ENCODE measurements around the gene EXOC2.

The EXOC2 gene

GRCh38 chr6:489001-489400, 203.9 kb downstream of the EXOC2 start:
- Mint-ChIP-seq H3K9me3 (no peaks in the 10 kb centered on the region), H3K36me3 (ENCODE audit: insufficient read depth) (peaks cover 19% of the 10 kb centered on the region), H3K27me3 (no peaks in the 10 kb centered on the region), H3K27ac (ENCODE audit: low read depth) (peak overlapping the region; percentile 78), H3K4me3 (peak overlapping the region; percentile 45), H3K4me1 (peaks cover 58% of the 10 kb centered on the region)
- no peak for DNase-seq (ENCODE audit: low spot score in 2 of 2)
- ATAC-seq (replicated peaks; ENCODE audit: extremely low read depth, poor library complexity, severe bottlenecking): no peak

GRCh38 chr6:487956-488355, 205.0 kb downstream of the EXOC2 start:
- Mint-ChIP-seq H3K4me3 (no peak overlapping the region), H3K4me1 (peaks cover 48% of the 10 kb centered on the region), H3K27ac (ENCODE audit: low read depth) (no peak overlapping the region), H3K27me3 (no peaks in the 10 kb centered on the region), H3K36me3 (ENCODE audit: insufficient read depth) (peaks cover 20% of the 10 kb centered on the region), H3K9me3 (no peaks in the 10 kb centered on the region)
- DNase-seq (ENCODE audit: low spot score in 2 of 2) (no peak), ATAC-seq (replicated peaks; ENCODE audit: extremely low read depth, poor library complexity, severe bottlenecking) (no peak)

DNA sequence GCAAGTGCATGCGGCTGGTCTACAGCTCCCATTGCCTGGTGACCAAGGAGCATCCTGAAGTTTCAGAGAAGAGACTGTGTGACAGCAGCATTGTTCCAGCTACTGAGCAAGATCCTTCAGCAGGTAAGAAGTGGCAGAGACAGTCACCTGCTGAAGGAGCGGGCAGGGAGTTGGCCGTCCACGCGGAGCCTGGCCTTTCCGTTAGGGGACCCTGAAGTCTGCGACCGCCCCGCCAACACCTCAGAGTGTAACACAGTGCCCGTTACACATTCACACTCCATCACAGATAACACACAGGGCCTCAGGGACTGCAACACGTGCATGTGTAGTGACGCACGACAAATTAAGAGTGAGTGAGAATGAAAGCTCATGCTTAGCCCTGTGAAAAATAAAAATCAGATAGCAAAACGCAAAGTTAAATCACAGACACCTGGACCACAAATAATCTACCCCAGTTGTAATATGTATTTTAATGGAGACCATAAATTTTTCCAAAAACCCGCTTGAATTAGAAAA, 207.2 kb downstream of the EXOC2 start:
- Mint-ChIP-seq H3K4me1 (peaks cover 27% of the 10 kb centered on the region), H3K4me3 (no peak overlapping the region), H3K27ac (ENCODE audit: low read depth) (no peak overlapping the region), H3K27me3 (no peaks in the 10 kb centered on the region), H3K9me3 (no peaks in the 10 kb centered on the region), H3K36me3 (ENCODE audit: insufficient read depth) (peaks cover 15% of the 10 kb centered on the region)
- ATAC-seq (replicated peaks; ENCODE audit: extremely low read depth, poor library complexity, severe bottlenecking) (no peak), DNase-seq (ENCODE audit: low spot score in 2 of 2) (no peak)

- Mint-ChIP-seq H3K4me1 (peaks cover 17% of the 10 kb centered on the region), H3K9me3 (no peaks in the 10 kb centered on the region), H3K27me3 (no peaks in the 10 kb centered on the region), H3K36me3 (ENCODE audit: insufficient read depth) (peaks cover 15% of the 10 kb centered on the region), H3K27ac (ENCODE audit: low read depth) (no peak overlapping the region), H3K4me3 (no peak overlapping the region)
- no peak for DNase-seq (ENCODE audit: low spot score in 2 of 2)
- ATAC-seq (replicated peaks; ENCODE audit: extremely low read depth, poor library complexity, severe bottlenecking): no peak
Measured at GRCh38 chr6:484746-485145, 208.2 kb downstream of the EXOC2 start.

DNA sequence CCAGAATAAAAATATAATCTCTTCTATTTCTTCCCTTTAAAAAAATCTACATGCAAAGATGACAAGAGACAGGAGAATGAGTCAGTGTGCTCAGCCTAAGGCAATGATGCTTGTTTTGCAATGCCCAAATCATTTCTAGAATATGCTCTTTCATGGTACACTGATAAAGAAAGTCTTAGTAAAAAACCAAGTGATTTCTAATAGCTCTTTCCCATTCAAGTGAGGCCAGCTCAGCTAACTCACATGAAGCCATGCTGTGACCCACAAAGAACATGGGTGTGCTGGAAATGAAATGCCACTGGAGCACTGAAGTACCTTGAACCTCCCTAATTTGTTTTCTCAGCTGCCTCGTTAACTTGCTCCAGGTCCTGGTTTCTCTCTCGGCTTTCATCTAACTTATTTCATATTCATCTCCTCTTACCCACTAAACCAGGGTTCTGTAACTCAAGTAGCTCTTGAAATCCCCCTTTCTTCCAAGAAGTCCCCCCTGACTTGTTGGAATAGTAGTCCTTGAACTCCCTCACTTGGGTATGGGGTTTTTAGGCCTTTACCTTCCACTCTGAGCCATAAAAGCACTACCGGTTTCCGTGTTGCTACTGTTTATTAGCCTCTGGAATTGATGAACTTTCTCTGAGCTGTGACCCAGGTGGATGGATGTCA, 208.7 kb downstream of the EXOC2 start:
- no peaks in the 10 kb centered on the region for H3K9me3 Mint-ChIP-seq
- H3K36me3 Mint-ChIP-seq (ENCODE audit: insufficient read depth): peaks cover 15% of the 10 kb centered on the region
- H3K27me3 Mint-ChIP-seq: no peaks in the 10 kb centered on the region
- H3K4me1 Mint-ChIP-seq: peaks cover 15% of the 10 kb centered on the region
- no peak overlapping the region for H3K27ac Mint-ChIP-seq (ENCODE audit: low read depth)
- no peak overlapping the region for H3K4me3 Mint-ChIP-seq
- no peak for DNase-seq (ENCODE audit: low spot score in 2 of 2)
- no peak for ATAC-seq (replicated peaks; ENCODE audit: extremely low read depth, poor library complexity, severe bottlenecking)

DNA sequence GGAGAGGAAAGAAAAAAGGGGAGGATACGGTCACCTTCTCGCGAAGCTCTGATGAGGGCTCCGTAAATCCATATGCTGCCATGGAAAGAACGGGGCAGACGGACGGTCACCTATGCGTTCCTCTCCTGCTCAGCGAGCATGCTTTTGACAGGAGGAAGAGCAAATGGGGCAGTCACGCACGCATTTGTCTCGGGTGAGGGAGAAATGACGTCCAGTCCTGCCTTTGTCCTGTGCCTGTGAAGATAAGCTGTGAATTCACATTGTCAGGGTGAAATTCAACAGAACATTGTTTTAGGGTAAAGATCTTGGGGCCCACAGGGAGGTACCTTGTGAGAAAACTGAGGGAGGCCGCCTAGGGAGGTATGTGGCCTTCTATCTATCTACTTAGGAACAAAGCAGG, 217.6 kb downstream of the EXOC2 start:
- Mint-ChIP-seq H3K9me3 (no peaks in the 10 kb centered on the region), H3K27ac (ENCODE audit: low read depth) (no peak overlapping the region), H3K36me3 (ENCODE audit: insufficient read depth) (peaks cover 4% of the 10 kb centered on the region), H3K4me1 (peaks cover 39% of the 10 kb centered on the region), H3K27me3 (no peaks in the 10 kb centered on the region), H3K4me3 (peak overlapping the region; percentile 60)
- DNase-seq (ENCODE audit: low spot score in 2 of 2): no peak
- no peak for ATAC-seq (replicated peaks; ENCODE audit: extremely low read depth, poor library complexity, severe bottlenecking)

- Mint-ChIP-seq H3K9me3 (no peaks in the 10 kb centered on the region), H3K4me3 (peak overlapping the region; percentile 60), H3K4me1 (peaks cover 39% of the 10 kb centered on the region), H3K27me3 (no peaks in the 10 kb centered on the region), H3K27ac (ENCODE audit: low read depth) (peak overlapping the region; percentile 22), H3K36me3 (ENCODE audit: insufficient read depth) (peaks cover 4% of the 10 kb centered on the region)
- peak; percentile 43 to 56 for DNase-seq (ENCODE audit: low spot score in 2 of 2)
- ATAC-seq (replicated peaks; ENCODE audit: extremely low read depth, poor library complexity, severe bottlenecking): peak; percentile 100
Measured at GRCh38 chr6:474453-475185, 218.3 kb downstream of the EXOC2 start.

DNA sequence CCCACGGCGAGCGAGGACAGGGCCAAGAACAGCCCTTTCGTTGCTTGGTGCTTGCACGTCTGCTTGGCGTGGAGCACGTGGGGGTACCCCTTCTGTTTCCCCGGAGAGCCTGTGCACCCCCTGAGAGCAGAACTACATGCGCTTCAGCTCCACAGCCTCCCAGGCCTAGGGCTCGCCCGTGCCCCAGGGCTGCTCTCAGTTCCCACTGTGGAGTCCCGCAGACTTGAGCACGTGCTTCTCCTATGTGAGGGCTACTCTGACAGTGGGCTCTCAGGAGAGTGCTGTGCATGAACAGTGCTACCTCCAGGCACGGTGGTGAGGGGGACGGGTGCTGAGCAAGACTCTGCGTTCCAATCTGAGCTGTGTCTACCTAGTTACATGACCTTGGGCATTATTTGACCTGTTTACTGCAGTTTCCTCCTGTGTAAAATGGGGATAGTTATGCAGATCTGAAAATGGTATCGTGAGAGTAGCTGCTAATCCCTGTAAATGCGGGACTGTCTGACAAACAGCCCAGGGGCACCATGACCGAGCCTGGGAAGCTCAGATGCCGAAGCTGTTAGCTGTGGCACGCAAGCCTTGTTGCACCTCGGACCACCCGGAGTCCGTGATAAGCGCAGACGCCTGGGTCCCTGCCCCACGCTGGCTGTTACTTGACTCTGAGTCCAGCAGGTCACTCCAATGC, 219.0 kb downstream of the EXOC2 start:
- H3K27ac Mint-ChIP-seq (ENCODE audit: low read depth): no peak overlapping the region
- H3K4me3 Mint-ChIP-seq: peak overlapping the region; percentile 60
- DNase-seq (ENCODE audit: low spot score in 2 of 2): no peak
- H3K9me3 Mint-ChIP-seq: no peaks in the 10 kb centered on the region
- H3K4me1 Mint-ChIP-seq: peaks cover 32% of the 10 kb centered on the region
- no peak for ATAC-seq (replicated peaks; ENCODE audit: extremely low read depth, poor library complexity, severe bottlenecking)
- H3K36me3 Mint-ChIP-seq (ENCODE audit: insufficient read depth): peaks cover 6% of the 10 kb centered on the region
- H3K27me3 Mint-ChIP-seq: no peaks in the 10 kb centered on the region

GRCh38 chr6:473356-473755, 219.6 kb downstream of the EXOC2 start:
- Mint-ChIP-seq H3K27me3 (no peaks in the 10 kb centered on the region), H3K4me3 (no peak overlapping the region), H3K27ac (ENCODE audit: low read depth) (no peak overlapping the region), H3K36me3 (ENCODE audit: insufficient read depth) (peaks cover 6% of the 10 kb centered on the region), H3K4me1 (peaks cover 32% of the 10 kb centered on the region), H3K9me3 (no peaks in the 10 kb centered on the region)
- DNase-seq (ENCODE audit: low spot score in 2 of 2) (no peak), ATAC-seq (replicated peaks; ENCODE audit: extremely low read depth, poor library complexity, severe bottlenecking) (no peak)

- DNase-seq (ENCODE audit: low spot score in 2 of 2) (no peak), ATAC-seq (replicated peaks; ENCODE audit: extremely low read depth, poor library complexity, severe bottlenecking) (no peak)
- H3K27me3 Mint-ChIP-seq: peaks cover 18% of the 10 kb centered on the region
- no peaks in the 10 kb centered on the region for H3K9me3 Mint-ChIP-seq
- peaks cover 5% of the 10 kb centered on the region for H3K36me3 Mint-ChIP-seq (ENCODE audit: insufficient read depth)
- no peak overlapping the region for H3K4me3 Mint-ChIP-seq
- peaks cover 33% of the 10 kb centered on the region for H3K4me1 Mint-ChIP-seq
- H3K27ac Mint-ChIP-seq (ENCODE audit: low read depth): no peak overlapping the region
Measured at GRCh38 chr6:470901-471448, 222.0 kb downstream of the EXOC2 start.

DNA sequence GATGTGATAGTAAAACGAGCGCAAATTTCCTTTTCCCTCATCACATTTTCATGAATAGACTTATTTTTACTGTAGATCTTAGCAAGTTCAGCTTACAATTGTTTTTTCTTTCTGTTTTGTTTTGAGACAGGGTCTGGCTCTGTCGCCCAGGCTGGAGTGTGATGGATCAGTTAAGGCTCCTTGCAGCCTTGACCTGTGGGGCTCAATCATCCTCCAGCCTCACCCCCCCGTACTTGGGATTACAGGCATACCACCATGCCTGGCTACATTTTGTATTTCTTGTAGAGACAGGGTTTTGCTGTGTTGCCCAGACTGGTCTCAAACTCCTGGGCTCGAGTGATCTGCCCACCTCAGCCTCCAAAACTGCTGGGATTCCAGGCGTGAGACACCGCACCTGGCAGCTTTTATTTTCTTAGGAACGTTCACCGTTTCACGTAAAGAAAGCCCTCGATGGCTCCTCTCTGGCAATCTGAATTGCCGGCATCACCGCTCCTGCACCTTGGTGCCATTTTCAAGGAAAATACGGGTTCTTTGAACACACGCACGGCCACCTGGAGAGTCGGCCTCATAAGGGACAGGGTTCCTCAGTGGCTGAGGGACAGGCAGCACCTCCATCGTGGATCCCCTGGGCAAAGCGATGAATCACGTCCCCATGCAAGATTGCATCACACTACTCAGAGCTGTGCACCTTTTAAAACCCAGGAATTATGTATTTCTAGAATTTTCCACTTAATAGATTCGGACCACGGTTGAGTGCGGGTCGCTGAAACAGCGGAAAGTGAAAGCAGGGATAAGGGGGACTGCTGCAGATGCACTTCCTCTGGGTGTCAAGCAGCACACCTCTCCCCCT, 222.7 kb downstream of the EXOC2 start:
- ATAC-seq (replicated peaks; ENCODE audit: extremely low read depth, poor library complexity, severe bottlenecking) (no peak), DNase-seq (ENCODE audit: low spot score in 2 of 2) (no peak)
- Mint-ChIP-seq H3K4me3 (no peak overlapping the region), H3K27me3 (peaks cover 25% of the 10 kb centered on the region), H3K9me3 (no peaks in the 10 kb centered on the region), H3K27ac (ENCODE audit: low read depth) (no peak overlapping the region), H3K36me3 (ENCODE audit: insufficient read depth) (peaks cover 5% of the 10 kb centered on the region), H3K4me1 (peaks cover 31% of the 10 kb centered on the region)

GRCh38 chr6:467671-468082, 225.3 kb downstream of the EXOC2 start:
- Mint-ChIP-seq H3K4me1 (peaks cover 14% of the 10 kb centered on the region), H3K36me3 (ENCODE audit: insufficient read depth) (peaks cover 2% of the 10 kb centered on the region), H3K9me3 (no peaks in the 10 kb centered on the region), H3K4me3 (no peak overlapping the region), H3K27me3 (peaks cover 49% of the 10 kb centered on the region), H3K27ac (ENCODE audit: low read depth) (no peak overlapping the region)
- DNase-seq (ENCODE audit: low spot score in 2 of 2) (no peak), ATAC-seq (replicated peaks; ENCODE audit: extremely low read depth, poor library complexity, severe bottlenecking) (no peak)

Measured in central memory CD8-positive, alpha-beta T cell (primary cell).